K562 (cell line): Measurements from ENCODE around the gene MAGEB1. TPM values are rescaled to one million over a fixed set of nuclear protein-coding genes. Genes with fewer than 3 reads are reported as not detected.
A peak's percentile ranks its signal among the peaks of the same experiment; 100 is the strongest.

Experiments
- NR3C1 ChIP-seq: sonication (generic); formaldehyde crosslinking; IDR thresholded peaks from 2 replicates; pipeline ENCODE4 v1.8.1; 2022; ENCODE audit warnings: missing genetic modification reagents
- PCBP1 ChIP-seq: fragments of 200-400 bp; formaldehyde crosslinking; IDR thresholded peaks from 2 replicates; pipeline ENCODE4 v1.6.1; 2018; ENCODE audit warnings: mild to moderate bottlenecking, low read depth, low read length; ENCODE audit not compliant: poor library complexity, severe bottlenecking
- PRDM10 ChIP-seq: fragments of 450-650 bp; IDR thresholded peaks from 2 replicates; pipeline ENCODE4 v1.6.1; 2018; ENCODE audit not compliant: partially characterized antibody
- TSHZ1 ChIP-seq: fragments of 250-450 bp; sonication (Bioruptor Pico); IDR thresholded peaks from 2 replicates; pipeline ENCODE4 v1.4.0; 2020; ENCODE audit warnings: mild to moderate bottlenecking, moderate library complexity
- ZBTB40 ChIP-seq, 2 experiments: fragments of 450-650 bp in 1 of 2; sonication (generic) in 1 of 2; formaldehyde crosslinking in 1 of 2; IDR thresholded peaks; 2 replicates each; pipeline versions ENCODE4 v1.7.1 to v1.9.0; 2016 to 2022; ENCODE audit warnings: inconsistent platforms in 1 of 2, mild to moderate bottlenecking in 1 of 2, missing genetic modification reagents in 1 of 2
- ZKSCAN1 ChIP-seq: fragments of 150-350 bp; IDR thresholded peaks from 2 replicates; pipeline ENCODE4 v1.6.1; 2016; ENCODE audit warnings: low read depth, low read length
- ZNF507 ChIP-seq: conservative IDR thresholded peaks from 2 replicates; pipeline ENCODE4 v1.6.1; 2017; ENCODE audit warnings: missing genetic modification characterization, missing compliant biosample characterization
- ZNF699 ChIP-seq: fragments of 250-450 bp; sonication (Bioruptor Pico); IDR thresholded peaks from 2 replicates; pipeline ENCODE4 v1.8.0; 2021; ENCODE audit warnings: mild to moderate bottlenecking, moderate library complexity; ENCODE audit not compliant: insufficient replicate concordance
- polyA plus RNA-seq, 8 experiments: library from polyadenylated mRNA; depleted of rRNA in 4 of 8; stranded (reverse) in 5 of 8; unstranded in 3 of 8; fragments of >200 nt; fragmentation: Nextera tagmentation in 2 of 8; fragmentation: Illumina TruSeq in 1 of 8; extraction: Ambion mirVana in 2 of 8; extraction: Trizol in 1 of 8; gene quantifications; 2 replicates each; pipeline versions ENCODE4 v1.2.1 to v1.2.3, GENCODE V29; 2011 to 2014; ENCODE audit warnings: inconsistent platforms in 1 of 8, missing spikeins in 1 of 8
- total RNA-seq, 7 experiments: library from RNA; depleted of rRNA in 6 of 7; stranded (reverse); fragments of >200 nt in 6 of 7; fragmentation: Illumina TruSeq in 2 of 7; extraction: Trizol in 2 of 7; gene quantifications; 2 replicates each; pipeline versions ENCODE4 v1.2.1 to v1.2.3, GENCODE V29; 2011 to 2021; ENCODE audit warnings: low replicate concordance in 1 of 7

MAGEB1 gene
- total and polyA plus RNA-seq, 9 of the 15 experiments (the other 6 are each of a cell fraction or from before 2014, with no cell fraction given): 32.6 to 100 (median 43.4) TPM

GRCh38 chrX:30246769-30247489, at the start of gene MAGEB1 (continued):
- TF ChIP-seq ZBTB40 (IDR thresholded peaks at IDR 0.05): peak; percentile 92
- TF ChIP-seq ZBTB40 (CRISPR knock-in tag; IDR thresholded peaks at IDR 0.05): no peak
- TF ChIP-seq NR3C1 (CRISPR knock-in tag): no peak
- no peak for TF ChIP-seq TSHZ1 (CRISPR knock-in tag)
- peak; percentile 12 for TF ChIP-seq PRDM10
- TF ChIP-seq ZKSCAN1: no peak
- no peak for TF ChIP-seq PCBP1
- no peak for TF ChIP-seq ZNF699
- TF ChIP-seq ZNF507: no peak
